ENCODE measurements around the gene BCL2.

DNA sequence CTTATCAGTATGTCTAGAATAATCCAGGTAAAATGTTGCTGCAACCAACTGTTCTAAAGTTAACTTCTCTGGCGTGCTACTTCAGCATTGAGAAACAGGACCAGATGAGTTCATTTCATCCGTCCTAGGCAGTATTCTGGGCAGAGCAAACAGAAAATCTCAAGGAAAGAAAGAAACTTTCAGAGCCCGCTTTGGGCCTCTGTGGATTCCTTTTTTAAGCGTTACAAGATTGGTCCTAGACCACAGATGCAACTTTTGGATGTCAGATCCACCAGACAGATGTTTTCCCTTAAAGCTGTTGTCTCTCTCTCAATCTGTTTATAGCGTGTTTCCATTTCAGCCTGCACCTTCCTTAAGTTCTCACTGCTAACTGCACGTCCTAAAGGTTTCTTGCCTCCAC is 75.0 kb downstream of the BCL2 start:
- TF ChIP-seq, protein P1, sequence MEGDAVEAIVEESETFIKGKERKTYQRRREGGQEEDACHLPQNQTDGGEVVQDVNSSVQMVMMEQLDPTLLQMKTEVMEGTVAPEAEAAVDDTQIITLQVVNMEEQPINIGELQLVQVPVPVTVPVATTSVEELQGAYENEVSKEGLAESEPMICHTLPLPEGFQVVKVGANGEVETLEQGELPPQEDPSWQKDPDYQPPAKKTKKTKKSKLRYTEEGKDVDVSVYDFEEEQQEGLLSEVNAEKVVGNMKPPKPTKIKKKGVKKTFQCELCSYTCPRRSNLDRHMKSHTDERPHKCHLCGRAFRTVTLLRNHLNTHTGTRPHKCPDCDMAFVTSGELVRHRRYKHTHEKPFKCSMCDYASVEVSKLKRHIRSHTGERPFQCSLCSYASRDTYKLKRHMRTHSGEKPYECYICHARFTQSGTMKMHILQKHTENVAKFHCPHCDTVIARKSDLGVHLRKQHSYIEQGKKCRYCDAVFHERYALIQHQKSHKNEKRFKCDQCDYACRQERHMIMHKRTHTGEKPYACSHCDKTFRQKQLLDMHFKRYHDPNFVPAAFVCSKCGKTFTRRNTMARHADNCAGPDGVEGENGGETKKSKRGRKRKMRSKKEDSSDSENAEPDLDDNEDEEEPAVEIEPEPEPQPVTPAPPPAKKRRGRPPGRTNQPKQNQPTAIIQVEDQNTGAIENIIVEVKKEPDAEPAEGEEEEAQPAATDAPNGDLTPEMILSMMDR (conservative IDR thresholded peaks at IDR 0.05; ENCODE audit: low read length), result no peak
- TF ChIP-seq EZH2phosphoT487 (IDR thresholded peaks at IDR 0.05; ENCODE audit: borderline replicate concordance, low read depth, low read length), result no peak
